BE2C (cell line): Measurements from ENCODE around the gene ITPRIPL1.

Source experiments
- DNase-seq: peaks from one replicate; pipeline ENCODE4 v3.0.0-alpha.2; 2020
- H3K27me3 ChIP-seq: fragments of 250-450 bp; sonication (Bioruptor Pico); 2 replicates; pipeline ENCODE4 v1.5.1; 2020; ENCODE audit warnings: mild to moderate bottlenecking
- H3K36me3 ChIP-seq: fragments of 250-450 bp; sonication (Bioruptor Pico); 2 replicates; pipeline ENCODE4 v1.5.1; 2020; ENCODE audit warnings: mild to moderate bottlenecking
- H3K4me1 ChIP-seq: fragments of 250-450 bp; sonication (Bioruptor Pico); 2 replicates; pipeline ENCODE4 v1.5.1; 2020
- H3K4me3 ChIP-seq: 2 replicates; pipeline ENCODE4 v1.5.1; 2011; ENCODE audit warnings: low read depth, low read length
- H3K9me3 ChIP-seq: fragments of 250-450 bp; sonication (Bioruptor Pico); 2 replicates; pipeline ENCODE4 v1.5.1; 2020
- TF ChIP-seq, protein P1 (sequence below): IDR thresholded peaks from 2 replicates; pipeline ENCODE4 v1.5.1; 2012; ENCODE audit warnings: mild to moderate bottlenecking, low read depth, low read length

The ITPRIPL1 gene

DNA sequence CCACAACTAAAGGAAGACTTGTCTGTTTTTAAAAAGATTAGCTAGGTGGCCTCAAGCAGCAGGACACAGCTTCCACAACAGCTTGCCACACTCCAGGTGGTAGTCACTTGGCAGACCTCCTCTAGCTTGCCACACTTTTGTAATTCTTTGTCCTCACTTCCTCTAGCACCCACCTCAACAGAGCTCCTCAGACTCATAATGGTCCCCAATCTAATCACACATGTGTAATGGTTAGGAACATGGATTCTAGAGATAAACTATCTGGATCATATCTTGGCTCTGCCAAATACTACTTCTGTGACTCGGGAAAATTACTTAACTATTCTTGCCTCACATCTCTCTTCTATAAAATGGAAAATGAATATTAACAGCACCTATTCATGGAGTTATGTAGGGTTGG is 23.3 kb upstream of the ITPRIPL1 start:
- no peaks in the 10 kb centered on the region for H3K9me3 ChIP-seq
- H3K4me1 ChIP-seq, result no peaks in the 10 kb centered on the region; the same call in 1 of the 2 replicates
- TF ChIP-seq, protein P1, sequence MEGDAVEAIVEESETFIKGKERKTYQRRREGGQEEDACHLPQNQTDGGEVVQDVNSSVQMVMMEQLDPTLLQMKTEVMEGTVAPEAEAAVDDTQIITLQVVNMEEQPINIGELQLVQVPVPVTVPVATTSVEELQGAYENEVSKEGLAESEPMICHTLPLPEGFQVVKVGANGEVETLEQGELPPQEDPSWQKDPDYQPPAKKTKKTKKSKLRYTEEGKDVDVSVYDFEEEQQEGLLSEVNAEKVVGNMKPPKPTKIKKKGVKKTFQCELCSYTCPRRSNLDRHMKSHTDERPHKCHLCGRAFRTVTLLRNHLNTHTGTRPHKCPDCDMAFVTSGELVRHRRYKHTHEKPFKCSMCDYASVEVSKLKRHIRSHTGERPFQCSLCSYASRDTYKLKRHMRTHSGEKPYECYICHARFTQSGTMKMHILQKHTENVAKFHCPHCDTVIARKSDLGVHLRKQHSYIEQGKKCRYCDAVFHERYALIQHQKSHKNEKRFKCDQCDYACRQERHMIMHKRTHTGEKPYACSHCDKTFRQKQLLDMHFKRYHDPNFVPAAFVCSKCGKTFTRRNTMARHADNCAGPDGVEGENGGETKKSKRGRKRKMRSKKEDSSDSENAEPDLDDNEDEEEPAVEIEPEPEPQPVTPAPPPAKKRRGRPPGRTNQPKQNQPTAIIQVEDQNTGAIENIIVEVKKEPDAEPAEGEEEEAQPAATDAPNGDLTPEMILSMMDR, result no peak
- H3K27me3 ChIP-seq, result no peaks in the 10 kb centered on the region
- no peak overlapping the region for H3K4me3 ChIP-seq
- DNase-seq, result no peak
- H3K36me3 ChIP-seq, result peaks cover 56% of the 10 kb centered on the region

DNA sequence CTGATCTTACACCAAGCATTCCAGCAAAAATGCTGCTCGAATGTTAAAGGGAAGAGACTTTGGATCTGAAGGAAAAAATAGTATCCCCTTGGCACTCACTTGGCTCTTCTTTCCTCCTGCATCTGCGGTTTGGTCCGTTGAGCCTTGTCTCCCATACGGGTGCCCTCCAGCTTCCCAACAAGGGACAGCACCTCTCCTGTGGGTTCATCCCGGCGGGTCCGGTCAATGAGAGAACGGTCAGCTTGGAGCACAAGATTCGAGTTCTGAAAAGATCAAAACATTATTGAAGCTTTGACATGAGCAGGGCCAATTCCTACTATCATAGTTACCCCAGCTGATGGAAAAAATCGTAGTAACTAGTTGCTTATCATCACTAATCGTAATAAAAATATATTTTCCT is 20.5 kb upstream of the ITPRIPL1 start:
- Histone ChIP-seq H3K36me3 (peaks cover 35% of the 10 kb centered on the region), H3K4me3 (peak overlapping the region; percentile 97)
- no peak for DNase-seq

DNA sequence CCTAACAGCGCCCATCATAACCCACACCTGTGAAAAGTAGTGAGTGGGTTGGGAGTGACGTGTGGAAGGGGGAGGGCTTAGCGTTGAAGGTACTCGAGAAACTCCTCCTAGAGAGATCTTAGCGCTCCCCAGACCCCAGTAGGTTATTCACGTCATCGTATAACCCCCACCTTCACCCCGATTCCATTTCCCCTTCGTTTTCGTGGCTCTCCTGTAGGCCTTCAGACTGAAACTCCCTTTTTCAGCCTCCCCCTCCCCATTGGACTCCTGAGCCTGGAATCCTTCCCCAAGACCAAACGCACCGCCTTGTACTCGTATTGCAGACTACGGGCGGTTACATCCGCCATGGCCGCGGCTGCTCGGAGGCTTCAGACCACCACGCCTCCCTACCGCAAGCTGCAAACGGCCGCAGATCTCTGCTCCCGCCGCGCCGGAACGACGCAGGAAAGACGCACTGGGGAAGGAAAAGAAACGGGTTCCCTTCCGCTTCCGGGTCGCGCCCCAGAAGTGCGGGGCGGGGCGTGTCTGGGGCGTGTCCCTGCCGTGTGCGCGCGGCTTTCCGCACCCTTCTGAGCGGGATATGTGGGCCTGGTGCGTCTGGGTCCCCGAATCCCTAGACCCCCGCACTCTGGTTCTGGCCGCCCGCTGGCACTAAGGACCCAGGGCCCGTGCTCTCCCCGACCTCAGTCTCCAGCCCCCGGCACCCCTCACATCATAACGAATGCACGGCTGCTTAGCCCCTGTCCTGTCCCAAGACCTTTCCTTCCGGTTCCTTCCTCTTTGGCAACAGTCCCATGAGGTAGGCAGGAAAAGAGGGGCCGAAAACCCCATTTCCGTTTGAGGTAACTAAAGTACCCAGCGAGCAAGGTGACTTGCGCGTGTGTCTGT is 19.8 kb upstream of the ITPRIPL1 start, which contains the start of gene SNRNP200:
Gene SNRNP200, minus strand, starts transcription at position 456 of the 888 bp plus-strand sequence. Its CDS starts 109 bp downstream, at position 347.
- DNase-seq, result peak; percentile 84
- Histone ChIP-seq H3K4me1 (no peaks in the 10 kb centered on the region; the same call in 1 of the 2 replicates), H3K4me3 (peak within 1 kb of the TSS; percentile 97), H3K9me3 (no peaks in the 10 kb centered on the region), H3K36me3 (peaks cover 31% of the 10 kb centered on the region), H3K27me3 (no peaks in the 10 kb centered on the region)
- TF ChIP-seq, protein P1, result no peak

More for the DNA sequence above, 20.5 kb upstream of the ITPRIPL1 start:
- H3K4me1 ChIP-seq, result no peaks in the 10 kb centered on the region; the same call in 1 of the 2 replicates
- no peaks in the 10 kb centered on the region for H3K9me3 ChIP-seq
- no peaks in the 10 kb centered on the region for H3K27me3 ChIP-seq
- TF ChIP-seq, protein P1, result no peak

DNA sequence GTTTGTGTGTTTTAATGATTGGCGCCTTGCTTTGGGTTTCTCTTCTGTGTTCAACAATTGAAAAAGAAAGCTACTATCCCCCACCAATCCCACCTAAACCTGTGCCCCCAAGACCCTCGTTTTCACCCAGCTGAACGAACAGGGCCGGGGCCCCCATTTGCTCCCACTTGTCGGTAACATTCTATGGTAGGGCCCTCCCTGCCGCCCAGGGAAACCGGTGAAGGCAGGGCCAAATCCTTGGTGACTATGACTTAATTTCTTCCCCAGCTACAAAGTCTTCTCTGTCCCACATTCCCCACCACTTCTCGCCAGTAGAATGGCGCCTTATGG is 19.2 kb upstream of the ITPRIPL1 start:
- Histone ChIP-seq H3K4me1 (no peaks in the 10 kb centered on the region; the same call in 1 of the 2 replicates), H3K27me3 (no peaks in the 10 kb centered on the region), H3K36me3 (peaks cover 28% of the 10 kb centered on the region), H3K4me3 (peak overlapping the region; percentile 97), H3K9me3 (no peaks in the 10 kb centered on the region)
- TF ChIP-seq, protein P1, result no peak
- DNase-seq, result no peak

DNA sequence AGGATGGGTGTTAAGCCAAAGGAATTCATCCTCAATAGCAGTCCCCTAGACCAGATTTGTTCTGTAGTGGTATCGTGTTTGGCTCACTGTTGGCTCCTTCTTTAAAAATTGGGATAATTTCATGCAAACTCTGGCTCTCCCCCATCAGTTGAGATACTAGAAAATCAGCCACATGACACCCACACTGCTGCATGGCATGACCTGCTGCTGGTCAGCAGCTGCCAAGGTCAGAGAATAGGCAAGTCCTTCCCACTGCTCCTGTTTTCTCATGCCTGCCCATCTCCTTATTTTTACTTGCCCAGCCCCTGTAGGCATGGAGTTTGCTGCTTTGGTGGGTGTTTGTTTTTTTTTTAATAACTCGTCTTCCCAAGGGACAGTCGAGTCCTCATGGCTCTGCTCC is 18.7 kb upstream of the ITPRIPL1 start:
- H3K9me3 ChIP-seq, result no peaks in the 10 kb centered on the region
- peak overlapping the region; percentile 97 for H3K4me3 ChIP-seq
- TF ChIP-seq, protein P1, result no peak
- DNase-seq, result no peak
- peaks cover 24% of the 10 kb centered on the region for H3K36me3 ChIP-seq
- no peaks in the 10 kb centered on the region for H3K27me3 ChIP-seq
- H3K4me1 ChIP-seq, result no peaks in the 10 kb centered on the region; the same call in 1 of the 2 replicates

DNA sequence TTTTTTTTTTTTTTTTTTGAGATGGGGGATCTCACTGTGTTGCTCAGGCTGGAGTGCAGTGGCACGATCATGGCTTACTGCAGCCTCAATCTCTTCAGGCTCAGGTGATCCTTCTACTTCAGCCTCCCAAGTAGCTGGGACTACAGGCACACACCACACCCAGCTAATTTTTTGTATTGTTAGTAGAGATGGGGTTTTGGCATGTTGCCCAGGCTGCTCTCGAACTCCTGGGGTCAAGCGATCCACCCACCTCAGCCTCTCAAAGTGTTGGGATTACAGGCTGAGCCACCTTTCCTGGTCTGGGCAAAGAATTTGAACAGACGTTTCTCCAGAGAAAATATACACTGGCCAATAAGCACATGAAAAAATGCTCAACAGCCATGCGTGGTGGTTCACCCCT is 16.9 kb upstream of the ITPRIPL1 start:
- TF ChIP-seq, protein P1, result no peak
- no peak for DNase-seq
- Histone ChIP-seq H3K27me3 (no peaks in the 10 kb centered on the region), H3K4me3 (no peak overlapping the region), H3K9me3 (no peaks in the 10 kb centered on the region), H3K4me1 (no peaks in the 10 kb centered on the region; the same call in 1 of the 2 replicates), H3K36me3 (peaks cover 5% of the 10 kb centered on the region)
